Uterus (tissue), 2 donors: ENCODE measurements around the gene ADSS1.
A peak's percentile ranks its signal among the peaks of the same experiment; 100 is the strongest.

Experiments
- CTCF ChIP-seq, 4 experiments: fragments of 200-600 bp in 2 of 4; fragments of 450-650 bp in 2 of 4; sonication (generic) in 2 of 4; IDR thresholded peaks; one replicate each; pipeline ENCODE4 v1.5.1; 2016 to 2019; ENCODE audit warnings: antibody characterized with exemption in 4 of 4, mild to moderate bottlenecking in 2 of 4, moderate library complexity in 1 of 4
- POLR2A ChIP-seq, 2 donors: fragments of 450-650 bp; IDR thresholded peaks; one replicate each; pipeline ENCODE4 v1.6.1; 2016; ENCODE audit warnings: antibody characterized with exemption in 2 of 2, mild to moderate bottlenecking in 1 of 2, moderate library complexity in 1 of 2

- TF ChIP-seq CTCF (IDR thresholded peaks at IDR 0.05), result no peak
- peak; percentile 80 to 88 for TF ChIP-seq POLR2A (IDR thresholded peaks at IDR 0.05)
These were observed 72.0 kb downstream of the ADSS1 start for GRCh38 chr14:104795781-104796686.
